HEK293 (cell line): ENCODE data around the gene PDK2.

Source experiments
- YY1 ChIP-seq: fragments of 450-650 bp; formaldehyde crosslinking; IDR thresholded peaks from 2 replicates; pipeline ENCODE4 v1.5.1; 2018; ENCODE audit warnings: missing biosample characterization, missing genetic modification characterization
- ZBTB17 ChIP-seq: fragments of 450-650 bp; formaldehyde crosslinking; IDR thresholded peaks from 2 replicates; pipeline ENCODE4 v1.5.1; 2016; ENCODE audit warnings: missing biosample characterization, missing genetic modification characterization
- ZNF549 ChIP-seq: fragments of 450-650 bp; IDR thresholded peaks from 2 replicates; pipeline ENCODE4 v1.5.1; 2018; ENCODE audit warnings: missing biosample characterization, missing genetic modification characterization, mild to moderate bottlenecking, inconsistent platforms, moderate library complexity

DNA sequence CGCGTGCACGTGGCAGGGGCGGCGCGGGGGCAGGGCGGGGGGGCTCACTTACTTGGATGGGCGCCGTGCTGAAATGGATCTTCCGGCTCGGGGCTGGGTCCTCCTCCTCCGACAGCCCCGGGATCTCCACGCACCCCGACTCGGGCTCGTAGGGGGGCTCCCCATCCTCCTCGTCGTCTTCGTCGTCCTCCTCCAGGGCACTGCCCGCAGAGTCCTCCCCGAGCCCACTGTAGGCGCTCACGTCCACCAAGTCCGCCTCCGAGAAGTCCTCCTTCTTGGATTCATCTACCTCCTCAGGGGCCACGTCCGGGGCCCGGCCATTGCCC, 53.9 kb downstream of the PDK2 start:
- TF ChIP-seq ZNF549 (tag by site-specific recombination) (no peak), ZBTB17 (tag by site-specific recombination) (no peak), YY1 (tag by site-specific recombination) (no peak)
